NCI-H2081 (cell line): Measurements from ENCODE around the gene MIA2.
"Not testable (repeated sequence)": the region's sequence is repeated elsewhere in the genome, so short reads cannot be mapped to it uniquely, and the experiment has no call there.

Experiments used
- DNase-seq, 2 experiments: peaks; one replicate each; lab custom pipeline; 2025; lab: John Stamatoyannopoulos, UW

The MIA2 gene

GRCh38 chr14:39231751-39232553 lies 1.8 kb upstream of the MIA2 start:
- peak in 1 of 2 experiments; percentile 5 for DNase-seq

DNA sequence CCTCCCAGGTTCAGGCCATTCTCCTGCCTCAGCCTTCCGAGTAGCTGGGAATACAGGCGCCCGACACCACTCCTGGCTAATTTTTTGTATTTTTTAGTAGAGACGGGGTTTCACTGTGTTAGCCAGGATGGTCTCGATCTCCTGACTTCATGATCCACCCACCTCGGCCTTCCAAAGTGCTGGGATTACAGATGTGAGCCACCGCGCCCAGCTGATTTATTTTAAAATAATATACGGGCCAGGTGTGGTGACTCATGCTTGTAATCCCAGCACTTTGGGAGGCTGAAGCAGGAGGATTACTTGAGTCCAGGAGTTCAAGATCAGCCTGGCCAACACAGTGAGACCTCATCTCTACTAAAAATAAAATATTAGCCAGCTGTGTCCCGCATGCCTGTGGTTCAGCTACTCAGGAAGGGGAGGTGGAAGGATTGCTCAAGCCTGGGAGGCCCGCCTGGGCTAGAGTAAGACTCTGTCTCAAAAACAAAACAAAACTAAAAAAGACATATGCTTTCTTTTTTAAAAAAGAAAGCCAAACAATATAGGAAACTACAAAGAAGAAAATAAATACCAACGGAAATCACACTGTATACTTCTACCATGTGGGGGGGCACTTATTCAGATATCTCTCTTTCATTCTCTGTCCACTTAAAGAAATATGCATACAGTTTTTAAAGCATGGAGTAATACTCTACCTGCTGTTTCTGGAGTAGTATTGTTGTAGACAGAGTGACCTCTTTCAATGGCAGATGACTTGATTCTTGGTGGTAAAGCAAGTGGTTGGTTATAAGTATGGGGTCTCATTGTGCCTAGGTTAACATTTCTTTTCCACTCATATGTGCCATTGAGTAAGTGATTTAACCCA lies 930 bp upstream of the MIA2 start:
- no peak for DNase-seq

DNA sequence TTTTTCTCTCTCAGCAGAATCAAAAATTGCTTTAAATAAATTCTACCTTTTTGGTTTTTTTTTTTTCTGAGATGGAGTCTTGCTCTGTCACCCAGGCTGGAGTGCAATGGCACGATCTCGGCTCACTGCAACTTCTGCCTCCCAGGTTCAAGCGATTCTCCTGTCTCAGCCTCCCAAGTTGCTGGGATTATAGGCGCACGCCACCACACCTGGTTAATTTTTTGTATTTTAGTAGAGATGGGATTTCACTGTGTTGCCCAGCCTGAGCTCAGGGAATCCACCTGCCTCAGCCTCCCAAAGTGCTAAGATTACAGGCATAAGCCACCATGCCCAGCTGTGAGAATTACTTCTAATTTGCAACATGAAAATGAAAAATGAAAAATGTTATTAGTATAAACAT lies 1.3 kb downstream of the MIA2 start:
- DNase-seq, result not testable (repeated sequence)

- DNase-seq, result not testable (repeated sequence)
Observed at GRCh38 chr14:39235466-39235865, 1.8 kb downstream of the MIA2 start.

DNA sequence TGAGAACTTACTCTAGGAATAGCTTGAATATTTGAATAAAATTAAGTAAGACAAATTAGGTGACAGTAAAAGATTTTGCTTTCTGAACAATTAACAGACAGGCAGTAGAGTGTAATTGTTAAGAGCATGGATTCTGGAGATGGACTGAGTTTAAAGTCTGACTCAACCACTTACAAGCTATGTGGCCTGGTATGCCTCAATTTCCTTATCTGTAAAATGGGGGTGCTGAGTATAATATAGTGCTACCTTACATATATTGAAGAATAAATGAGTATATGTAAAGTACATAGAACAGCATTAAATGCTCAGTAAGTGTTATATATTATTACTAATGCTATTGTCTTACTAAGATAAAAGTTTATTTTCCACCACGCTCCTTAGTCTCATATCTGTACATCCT lies 7.1 kb downstream of the MIA2 start:
- DNase-seq, result no peak

GRCh38 chr14:39241637-39242036 lies 7.9 kb downstream of the MIA2 start:
- no peak for DNase-seq

DNA sequence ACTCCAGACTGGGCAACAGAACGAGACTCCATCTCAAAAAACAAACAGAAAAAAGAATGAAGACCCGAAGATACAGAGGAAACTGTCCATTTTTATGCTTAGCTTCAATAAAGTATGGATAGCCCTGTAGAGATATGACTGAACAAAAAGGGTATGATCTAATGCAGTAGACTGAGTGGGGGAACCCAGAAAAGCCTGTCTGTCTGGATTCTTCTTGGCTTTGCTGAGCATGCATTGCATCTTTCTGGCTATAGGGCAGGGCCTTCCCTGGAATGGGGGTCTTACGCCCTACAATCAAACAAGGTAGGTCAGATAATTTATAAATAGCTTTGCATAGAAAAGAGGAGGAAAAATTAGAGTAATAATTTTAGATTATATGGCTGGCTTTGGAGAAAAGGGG lies 10.1 kb downstream of the MIA2 start:
- no peak for DNase-seq

DNA sequence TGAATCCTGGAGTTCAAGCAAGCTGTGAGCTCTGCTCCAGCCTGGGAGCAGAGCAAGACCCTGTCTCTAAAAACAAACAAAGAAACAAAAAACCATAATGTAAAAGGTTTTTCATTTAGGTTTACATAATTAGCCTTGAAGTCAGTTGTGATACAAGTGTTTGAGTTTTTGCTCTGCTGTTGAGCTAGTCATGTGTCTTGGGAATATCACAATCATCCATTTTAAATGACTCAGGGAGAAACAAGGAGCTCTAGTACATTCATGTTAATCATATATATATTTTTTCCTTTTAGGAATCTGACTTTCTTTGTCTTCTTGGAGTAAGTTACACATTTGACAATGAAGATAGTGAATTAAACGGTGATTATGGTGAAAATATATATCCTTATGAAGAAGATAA lies 12.9 kb downstream of the MIA2 start:
- DNase-seq, result no peak

DNA sequence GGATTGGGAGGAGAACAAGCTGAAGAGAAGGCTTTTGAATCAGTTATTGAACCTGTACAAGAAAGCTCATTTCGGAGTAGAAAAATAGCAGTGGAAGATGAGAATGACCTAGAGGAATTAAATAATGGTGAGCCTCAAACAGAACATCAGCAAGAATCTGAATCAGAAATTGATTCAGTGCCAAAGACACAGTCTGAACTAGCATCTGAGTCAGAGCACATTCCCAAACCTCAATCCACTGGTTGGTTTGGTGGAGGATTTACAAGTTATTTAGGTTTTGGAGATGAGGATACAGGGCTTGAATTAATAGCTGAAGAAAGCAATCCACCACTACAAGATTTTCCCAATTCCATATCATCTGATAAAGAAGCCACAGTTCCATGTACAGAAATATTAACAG lies 13.5 kb downstream of the MIA2 start:
- no peak for DNase-seq

GRCh38 chr14:39251547-39251946 lies 17.8 kb downstream of the MIA2 start:
- DNase-seq, result no peak

DNA sequence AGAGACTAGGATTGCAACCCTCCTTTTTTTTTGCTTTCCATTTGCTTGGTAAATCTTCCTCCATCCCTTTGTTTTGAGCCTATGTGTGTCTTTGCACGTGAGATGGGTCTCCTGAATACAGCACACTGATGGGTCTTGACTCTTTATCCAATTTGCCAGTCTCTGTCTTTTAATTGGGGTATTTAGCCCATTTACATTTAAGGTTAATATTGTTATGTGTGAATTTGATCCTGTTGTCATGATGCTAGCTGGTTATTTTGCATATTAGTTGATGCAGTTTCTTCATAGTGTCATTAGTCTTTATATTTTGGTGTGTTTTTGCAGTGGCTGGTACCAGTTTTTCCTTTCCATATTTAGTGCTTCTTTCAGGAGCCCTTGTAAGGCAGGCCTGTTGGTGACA lies 23.7 kb downstream of the MIA2 start:
- DNase-seq, result not testable (repeated sequence)

GRCh38 chr14:39258782-39259545 lies 25.2 kb downstream of the MIA2 start:
- DNase-seq, result no peak

DNA sequence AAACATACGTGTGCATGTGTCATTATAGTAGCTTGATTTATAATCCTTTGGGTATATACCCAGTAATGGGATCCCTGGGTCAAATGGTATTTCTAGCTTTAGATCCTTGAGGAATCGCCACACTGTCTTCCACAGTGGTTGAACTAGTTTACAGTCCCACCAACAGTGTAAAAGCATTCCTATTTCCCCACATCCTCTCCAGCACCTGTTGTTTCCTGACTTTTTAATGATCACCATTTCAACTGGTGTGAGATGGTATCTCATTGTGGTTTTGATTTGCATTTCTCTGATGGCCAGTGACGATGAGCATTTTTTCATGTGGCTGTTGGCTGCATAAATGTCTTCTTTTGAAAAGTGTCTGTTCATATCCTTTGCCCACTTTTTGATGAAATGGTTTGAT lies 26.4 kb downstream of the MIA2 start:
- not testable (repeated sequence) for DNase-seq

- not testable (repeated sequence) for DNase-seq
Observed at GRCh38 chr14:39262214-39262613, 28.5 kb downstream of the MIA2 start.

GRCh38 chr14:39264057-39264456 lies 30.3 kb downstream of the MIA2 start:
- DNase-seq, result no peak

DNA sequence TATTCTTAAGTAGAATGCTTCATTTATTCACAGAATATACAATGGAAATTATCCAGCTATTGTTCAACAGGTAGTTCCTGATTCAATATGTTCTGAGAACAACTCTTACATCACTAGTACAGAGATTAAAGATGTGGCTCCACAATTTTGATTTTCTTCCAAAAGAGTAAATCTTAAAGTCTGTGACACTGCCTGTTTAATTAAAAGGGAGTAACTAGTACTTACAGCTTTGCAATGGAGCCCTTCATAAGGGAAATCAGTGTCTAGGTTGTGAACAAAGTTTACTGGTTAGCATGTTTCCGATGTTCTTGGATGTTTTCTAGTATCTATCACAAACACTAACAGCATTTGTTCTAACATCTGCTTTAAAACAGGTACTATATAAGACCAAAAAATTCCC lies 30.8 kb downstream of the MIA2 start:
- DNase-seq, result no peak

DNA sequence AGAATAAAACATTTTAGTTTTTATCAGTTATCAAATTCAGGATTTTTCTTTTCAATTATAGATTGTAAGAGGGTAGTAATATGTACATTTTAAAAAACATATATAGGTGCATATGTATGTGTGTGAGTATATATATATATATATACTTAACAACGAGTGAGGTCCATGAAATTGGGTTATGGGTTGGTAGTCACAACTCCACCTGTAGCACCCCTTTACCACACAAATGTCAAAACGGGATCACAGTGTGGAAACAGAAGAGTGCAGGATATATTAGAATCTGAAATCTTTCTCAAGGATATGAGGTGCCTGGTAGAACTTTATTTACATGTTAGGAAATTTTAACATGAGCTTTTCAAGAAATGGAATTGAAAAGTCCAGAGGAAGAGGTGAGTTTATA lies 31.3 kb downstream of the MIA2 start:
- peak in 1 of 2 experiments; percentile 55 for DNase-seq

DNA sequence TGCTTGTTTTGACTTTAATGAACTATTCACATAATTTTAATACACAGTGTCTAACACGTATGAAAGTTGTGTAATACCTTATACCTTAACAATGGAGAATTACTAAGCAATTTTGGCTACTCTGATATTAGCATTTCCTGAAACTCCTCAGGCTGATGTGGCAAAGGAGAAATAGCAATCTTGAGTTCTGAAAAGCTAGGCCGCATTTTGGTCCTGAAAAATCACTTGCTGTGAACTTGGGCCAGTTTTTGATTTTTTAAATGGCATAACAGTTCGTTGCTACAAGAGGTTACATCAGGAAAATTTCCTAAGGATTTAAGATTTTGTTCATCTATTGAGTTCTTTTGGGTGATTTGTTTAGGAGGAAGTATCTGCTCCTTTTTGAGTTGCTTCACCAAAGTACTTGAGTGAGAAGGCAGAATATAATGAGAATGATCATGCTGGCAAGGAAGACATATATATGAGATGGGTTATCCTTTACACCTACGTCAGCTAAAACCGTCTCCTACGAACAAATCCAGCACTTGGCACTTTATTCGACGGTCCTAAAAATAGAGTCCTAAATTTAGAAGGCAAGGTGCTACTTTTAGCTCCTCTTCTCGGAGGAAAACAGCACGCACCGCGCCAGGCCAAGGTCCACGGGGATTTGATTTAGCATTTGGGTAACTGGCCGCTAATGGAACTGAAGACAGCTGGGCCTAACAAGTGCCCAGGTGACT lies 32.2 kb downstream of the MIA2 start:
- no peak for DNase-seq

GRCh38 chr14:39266525-39266870 lies 32.8 kb downstream of the MIA2 start:
- DNase-seq, result peak; percentile 43 to 55

- peak; percentile 67 to 84 for DNase-seq
Observed at GRCh38 chr14:39266871-39267607, 33.3 kb downstream of the MIA2 start.

- peak; percentile 41 to 44 for DNase-seq
Observed at GRCh38 chr14:39267608-39268005, 33.9 kb downstream of the MIA2 start.
